ENCODE measurements around the gene LMNB1.
"Not testable (repeated sequence)": the region's sequence is repeated elsewhere in the genome, so short reads cannot be mapped to it uniquely, and the experiment has no call there.

LMNB1 gene

GRCh38 chr5:126778675-126779403 is 1.9 kb downstream of the LMNB1 start:
- no peak for FAIRE-seq

GRCh38 chr5:126780165-126780827 is 3.4 kb downstream of the LMNB1 start:
- peak; percentile 74 for FAIRE-seq

- FAIRE-seq: not testable (repeated sequence)
Measured at GRCh38 chr5:126788409-126788808, 11.5 kb downstream of the LMNB1 start.

GRCh38 chr5:126793097-126793496 is 16.2 kb downstream of the LMNB1 start:
- FAIRE-seq: no peak

GRCh38 chr5:126793648-126794047 is 16.7 kb downstream of the LMNB1 start:
- FAIRE-seq: not testable (repeated sequence)

GRCh38 chr5:126794157-126794828 is 17.4 kb downstream of the LMNB1 start:
- no peak for FAIRE-seq

GRCh38 chr5:126799780-126800179 is 22.8 kb downstream of the LMNB1 start:
- no peak for FAIRE-seq

- FAIRE-seq: no peak
Measured at GRCh38 chr5:126801174-126801991, 24.4 kb downstream of the LMNB1 start.

- FAIRE-seq: peak; percentile 93
Measured at GRCh38 chr5:126801992-126802294, 25.0 kb downstream of the LMNB1 start.

- FAIRE-seq: no peak
Measured at GRCh38 chr5:126805063-126805462, 28.1 kb downstream of the LMNB1 start.

- FAIRE-seq: peak; percentile 60
Measured at GRCh38 chr5:126808521-126808988, 31.6 kb downstream of the LMNB1 start.

GRCh38 chr5:126809916-126810315 is 33.0 kb downstream of the LMNB1 start:
- no peak for FAIRE-seq

GRCh38 chr5:126810596-126811380 is 33.9 kb downstream of the LMNB1 start:
- no peak for FAIRE-seq

GRCh38 chr5:126811515-126812198 is 34.7 kb downstream of the LMNB1 start:
- no peak for FAIRE-seq

- no peak for FAIRE-seq
Measured at GRCh38 chr5:126812199-126812570, 35.2 kb downstream of the LMNB1 start.

GRCh38 chr5:126813799-126814198 is 36.9 kb downstream of the LMNB1 start:
- FAIRE-seq: not testable (repeated sequence)

- FAIRE-seq: no peak
Measured at GRCh38 chr5:126814721-126815404, 37.9 kb downstream of the LMNB1 start.

GRCh38 chr5:126816649-126817048 is 39.7 kb downstream of the LMNB1 start:
- FAIRE-seq: no peak

- no peak for FAIRE-seq
Measured at GRCh38 chr5:126818736-126819135, 41.8 kb downstream of the LMNB1 start.

- no peak for FAIRE-seq
Measured at GRCh38 chr5:126819253-126819652, 42.3 kb downstream of the LMNB1 start.

- no peak for FAIRE-seq
Measured at GRCh38 chr5:126826619-126827215, 49.8 kb downstream of the LMNB1 start.

Data from A204.1 (cell line).